ENCODE results near the gene HERC4. TPM values are rescaled to one million over a fixed set of nuclear protein-coding genes. Genes with fewer than 3 reads are reported as not detected.

The HERC4 gene
- total RNA-seq, 2 experiments from 2014 or later = 34.2 to 72.6 TPM

DNA sequence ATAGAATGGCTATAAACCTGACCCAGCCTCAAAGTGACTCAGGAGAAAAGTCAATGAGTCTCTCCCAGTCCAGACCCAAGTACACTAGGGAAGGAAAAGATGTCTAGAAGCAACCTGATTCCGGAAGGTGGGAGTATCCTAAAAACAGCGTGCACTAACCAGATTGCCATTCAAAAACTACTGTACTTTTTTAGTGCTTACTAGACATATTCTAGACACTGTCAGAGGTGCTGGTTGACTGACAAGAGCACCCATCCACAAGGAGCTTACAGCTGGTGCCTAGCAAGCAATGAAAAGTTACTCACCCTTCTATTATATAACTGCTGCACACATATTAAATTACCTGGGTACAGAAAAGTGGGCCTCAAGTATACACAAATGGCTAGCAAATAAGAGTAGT is 109.6 kb downstream of the HERC4 start:
- H3K4me3 ChIP-seq (ENCODE audit: low read depth, low read length, poor library complexity, severe bottlenecking) = no peak overlapping the region
- ChIA-PET POLR2A (interaction anchor here (1.0 kb wide), 1 partner anchor 9 kb away, joined by 3 read pairs; no protein-coding TSS in a partner anchor), CTCF (ENCODE audit: unreplicated experiment) (no interaction called here)
- H4K20me1 ChIP-seq (ENCODE audit: insufficient read depth, low read length) = no peaks in the 10 kb centered on the region
- DNase-seq (ENCODE audit: low spot score) = no peak
- no peak overlapping the region for H3K27ac ChIP-seq (ENCODE audit: low read depth, low read length, poor library complexity, severe bottlenecking)
- intact Hi-C loops (cut with micrococcal nuclease; ENCODE audit: unreplicated experiment) = no loop called here
- H3K4me1 ChIP-seq (ENCODE audit: insufficient read depth, low read length, poor library complexity, severe bottlenecking) = no peaks in the 10 kb centered on the region
- BruUV-seq (replicated peaks) = no TSS peak
- peaks cover 52% of the 10 kb centered on the region for H3K36me3 ChIP-seq (ENCODE audit: insufficient read depth, low read length)
- 0 out of 2 replicates have a peak, but pooled peaks cover 4% of the 10 kb centered on the region for H3K9me3 ChIP-seq (ENCODE audit: low read length)
- no peaks in the 10 kb centered on the region for H3K9me2 ChIP-seq (ENCODE audit: insufficient read depth, low read length)
- no peaks in the 10 kb centered on the region for H3K79me2 ChIP-seq (ENCODE audit: insufficient read depth, low read depth, low read length)
- TF ChIP-seq, protein P1, sequence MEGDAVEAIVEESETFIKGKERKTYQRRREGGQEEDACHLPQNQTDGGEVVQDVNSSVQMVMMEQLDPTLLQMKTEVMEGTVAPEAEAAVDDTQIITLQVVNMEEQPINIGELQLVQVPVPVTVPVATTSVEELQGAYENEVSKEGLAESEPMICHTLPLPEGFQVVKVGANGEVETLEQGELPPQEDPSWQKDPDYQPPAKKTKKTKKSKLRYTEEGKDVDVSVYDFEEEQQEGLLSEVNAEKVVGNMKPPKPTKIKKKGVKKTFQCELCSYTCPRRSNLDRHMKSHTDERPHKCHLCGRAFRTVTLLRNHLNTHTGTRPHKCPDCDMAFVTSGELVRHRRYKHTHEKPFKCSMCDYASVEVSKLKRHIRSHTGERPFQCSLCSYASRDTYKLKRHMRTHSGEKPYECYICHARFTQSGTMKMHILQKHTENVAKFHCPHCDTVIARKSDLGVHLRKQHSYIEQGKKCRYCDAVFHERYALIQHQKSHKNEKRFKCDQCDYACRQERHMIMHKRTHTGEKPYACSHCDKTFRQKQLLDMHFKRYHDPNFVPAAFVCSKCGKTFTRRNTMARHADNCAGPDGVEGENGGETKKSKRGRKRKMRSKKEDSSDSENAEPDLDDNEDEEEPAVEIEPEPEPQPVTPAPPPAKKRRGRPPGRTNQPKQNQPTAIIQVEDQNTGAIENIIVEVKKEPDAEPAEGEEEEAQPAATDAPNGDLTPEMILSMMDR (conservative IDR thresholded peaks at IDR 0.05; ENCODE audit: low read length) = no peak
- no peak for TF ChIP-seq EZH2phosphoT487 (IDR thresholded peaks at IDR 0.05; ENCODE audit: borderline replicate concordance, low read depth, low read length)
- no peak overlapping the region for H2AFZ ChIP-seq (ENCODE audit: low read length)
- no peak overlapping the region for H3K4me2 ChIP-seq (ENCODE audit: low read length)

DNA sequence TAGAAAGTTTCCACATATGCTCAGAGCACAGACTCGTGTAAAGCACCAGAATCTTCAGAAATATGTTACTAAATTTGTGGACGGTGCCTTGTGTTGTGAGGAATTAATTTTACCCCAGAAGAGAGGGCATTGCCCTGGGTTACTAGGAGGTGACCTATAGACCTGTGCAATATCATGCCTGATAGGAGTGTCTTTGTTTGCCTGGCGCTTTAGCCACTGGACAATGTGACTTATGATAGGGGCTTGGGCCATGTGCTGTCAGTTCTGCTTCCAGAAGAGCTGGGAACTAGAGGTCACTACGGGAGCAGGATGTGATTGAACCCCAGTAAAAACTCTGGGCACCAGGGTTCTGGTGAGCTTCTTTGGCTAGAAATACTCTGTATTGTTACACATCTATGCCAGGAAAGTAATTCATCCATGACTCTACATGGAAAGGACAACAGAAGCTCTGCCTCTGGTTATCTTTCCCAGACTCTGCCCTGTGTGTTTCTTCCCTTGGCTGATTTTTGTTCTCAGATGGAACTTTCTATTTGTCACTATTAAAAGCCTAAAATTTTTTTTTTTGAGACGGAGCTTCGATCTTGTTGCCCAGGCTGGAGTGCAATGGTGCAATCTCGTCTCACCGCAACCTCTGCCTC is 115.1 kb downstream of the HERC4 start:
- no peaks in the 10 kb centered on the region for H3K4me1 ChIP-seq (ENCODE audit: insufficient read depth, low read length, poor library complexity, severe bottlenecking)
- intact Hi-C loops (cut with micrococcal nuclease; ENCODE audit: unreplicated experiment) = no loop called here
- no peaks in the 10 kb centered on the region for H3K9me2 ChIP-seq (ENCODE audit: insufficient read depth, low read length)
- TF ChIP-seq, protein P1 (conservative IDR thresholded peaks at IDR 0.05; ENCODE audit: low read length) = no peak
- no peak for TF ChIP-seq EZH2phosphoT487 (IDR thresholded peaks at IDR 0.05; ENCODE audit: borderline replicate concordance, low read depth, low read length)
- no peak overlapping the region for H3K4me3 ChIP-seq (ENCODE audit: low read depth, low read length, poor library complexity, severe bottlenecking)
- H3K79me2 ChIP-seq (ENCODE audit: insufficient read depth, low read depth, low read length) = no peaks in the 10 kb centered on the region
- ChIA-PET POLR2A (interaction anchor here (0.6 to 1.3 kb wide), 4 partner anchors 18 to 690 kb away, joined by 3 to 8 read pairs (median 3); no protein-coding TSS in a partner anchor), CTCF (ENCODE audit: unreplicated experiment) (no interaction called here)
- no peak overlapping the region for H3K4me2 ChIP-seq (ENCODE audit: low read length)
- H4K20me1 ChIP-seq (ENCODE audit: insufficient read depth, low read length) = no peaks in the 10 kb centered on the region
- H3K36me3 ChIP-seq (ENCODE audit: insufficient read depth, low read length) = peaks cover 5% of the 10 kb centered on the region; the same call in 1 of the 2 replicates
- H3K9me3 ChIP-seq (ENCODE audit: low read length) = no peaks in the 10 kb centered on the region
- no peak overlapping the region for H3K27ac ChIP-seq (ENCODE audit: low read depth, low read length, poor library complexity, severe bottlenecking)
- H2AFZ ChIP-seq (ENCODE audit: low read length) = no peak overlapping the region
- no peak for DNase-seq (ENCODE audit: low spot score)
- BruUV-seq (replicated peaks) = no TSS peak

DNA sequence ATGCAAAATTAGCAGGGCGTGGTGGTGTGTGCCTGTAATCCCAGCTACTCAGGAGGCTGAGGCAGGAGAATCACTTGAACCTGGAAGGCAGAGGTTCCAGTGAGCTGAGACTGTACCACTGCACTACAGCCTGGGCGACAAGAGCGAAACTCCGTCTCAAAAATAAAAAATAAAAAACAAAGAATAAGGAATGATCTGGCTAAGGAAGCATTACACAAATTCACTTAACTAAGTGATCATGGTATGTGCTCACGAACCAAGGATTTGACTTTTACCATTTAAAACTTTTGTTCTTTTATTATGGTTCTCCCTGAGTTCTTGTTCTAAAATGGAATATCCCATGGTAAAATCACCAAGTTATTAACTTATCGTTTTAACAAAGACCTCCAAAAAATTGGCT is 119.5 kb downstream of the HERC4 start:
- no TSS peak for BruUV-seq (replicated peaks)
- no peak overlapping the region for H3K4me3 ChIP-seq (ENCODE audit: low read depth, low read length, poor library complexity, severe bottlenecking)
- no peak overlapping the region for H3K4me2 ChIP-seq (ENCODE audit: low read length)
- intact Hi-C loops (cut with micrococcal nuclease; ENCODE audit: unreplicated experiment) = no loop called here
- H3K27ac ChIP-seq (ENCODE audit: low read depth, low read length, poor library complexity, severe bottlenecking) = no peak overlapping the region
- POLR2A ChIA-PET = interaction anchor here (0.6 to 1.4 kb wide), 2 partner anchors 10 to 120 kb away, joined by 3 read pairs; no protein-coding TSS in a partner anchor
- CTCF ChIA-PET (ENCODE audit: unreplicated experiment) = no interaction called here
- no peak overlapping the region for H2AFZ ChIP-seq (ENCODE audit: low read length)
- H3K36me3 ChIP-seq (ENCODE audit: insufficient read depth, low read length) = peaks cover 17% of the 10 kb centered on the region
- TF ChIP-seq, protein P1 (conservative IDR thresholded peaks at IDR 0.05; ENCODE audit: low read length) = no peak
- TF ChIP-seq EZH2phosphoT487 (IDR thresholded peaks at IDR 0.05; ENCODE audit: borderline replicate concordance, low read depth, low read length) = no peak
- DNase-seq (ENCODE audit: low spot score) = no peak
- H3K9me2 ChIP-seq (ENCODE audit: insufficient read depth, low read length) = no peaks in the 10 kb centered on the region
- no peaks in the 10 kb centered on the region for H3K79me2 ChIP-seq (ENCODE audit: insufficient read depth, low read depth, low read length)
- no peaks in the 10 kb centered on the region for H4K20me1 ChIP-seq (ENCODE audit: insufficient read depth, low read length)
- H3K4me1 ChIP-seq (ENCODE audit: insufficient read depth, low read length, poor library complexity, severe bottlenecking) = no peaks in the 10 kb centered on the region
- no peaks in the 10 kb centered on the region for H3K9me3 ChIP-seq (ENCODE audit: low read length)
